HG02981 (cell line): ENCODE measurements around the gene ATRNL1.
"Not testable (repeated sequence)": the region's sequence is repeated elsewhere in the genome, so short reads cannot be mapped to it uniquely, and the experiment has no call there.

Experiments used
- ATAC-seq: cut with Tn5 transposase; IDR thresholded peaks from one replicate; pipeline ENCODE4 v1.9.1; 2021; ENCODE audit warnings: mild to moderate bottlenecking, moderate library complexity; ENCODE audit not compliant: unreplicated experiment

Gene ATRNL1

DNA sequence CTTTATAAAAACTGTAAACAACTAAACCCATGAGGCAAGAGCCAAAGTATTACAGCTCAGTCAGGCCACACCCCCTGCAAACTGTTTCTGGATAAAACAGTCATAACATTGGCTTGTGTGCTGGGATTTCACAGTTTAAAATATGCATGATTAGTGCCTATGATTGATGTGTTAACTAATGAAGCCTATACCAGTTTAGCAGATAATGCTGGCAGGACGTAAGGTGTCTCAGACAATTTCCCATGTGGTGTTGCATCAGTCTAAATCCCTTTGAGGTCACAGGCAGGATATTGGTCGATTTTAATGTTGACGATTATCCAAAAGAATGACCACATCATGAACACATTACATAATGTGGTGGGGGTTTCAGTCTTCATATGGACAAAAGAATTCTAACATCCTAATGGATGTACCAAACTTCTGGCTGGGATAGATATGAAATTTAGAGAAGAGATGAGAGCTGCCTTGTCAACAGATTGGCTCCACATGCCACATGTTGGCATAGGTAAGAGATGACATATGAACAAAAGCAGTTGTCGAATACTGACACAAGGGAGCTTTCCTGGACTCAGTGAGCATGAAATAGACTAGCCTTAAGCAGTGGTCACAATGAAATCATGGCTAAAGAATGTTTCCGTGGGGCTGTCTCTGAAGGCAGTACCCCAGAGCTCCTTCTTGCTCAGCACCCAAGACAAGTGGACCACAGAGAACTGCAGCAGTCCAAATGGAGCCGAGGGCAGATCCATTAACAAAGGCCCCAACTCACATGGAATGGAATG is 734.3 kb downstream of the ATRNL1 start:
- ATAC-seq = no peak

DNA sequence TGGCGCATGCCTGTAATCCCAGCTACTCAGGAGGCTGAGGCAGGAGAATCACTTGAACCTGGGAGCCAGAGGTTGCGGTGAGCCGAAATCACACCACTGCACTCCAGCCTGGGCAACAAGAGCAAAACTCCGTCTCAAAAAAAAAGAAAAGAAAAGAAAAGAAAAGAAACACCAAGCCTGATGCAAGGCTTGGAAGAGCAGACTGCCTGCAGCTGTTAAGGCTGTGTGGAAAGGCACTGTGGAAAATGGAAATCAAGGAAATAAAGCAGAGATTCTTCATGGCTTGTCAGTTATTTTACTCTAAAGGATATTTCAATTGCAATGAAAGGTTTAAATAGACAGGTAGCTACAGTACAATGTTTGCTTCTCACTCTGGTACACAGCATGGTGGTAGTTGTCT is 735.0 kb downstream of the ATRNL1 start:
- ATAC-seq = not testable (repeated sequence)

DNA sequence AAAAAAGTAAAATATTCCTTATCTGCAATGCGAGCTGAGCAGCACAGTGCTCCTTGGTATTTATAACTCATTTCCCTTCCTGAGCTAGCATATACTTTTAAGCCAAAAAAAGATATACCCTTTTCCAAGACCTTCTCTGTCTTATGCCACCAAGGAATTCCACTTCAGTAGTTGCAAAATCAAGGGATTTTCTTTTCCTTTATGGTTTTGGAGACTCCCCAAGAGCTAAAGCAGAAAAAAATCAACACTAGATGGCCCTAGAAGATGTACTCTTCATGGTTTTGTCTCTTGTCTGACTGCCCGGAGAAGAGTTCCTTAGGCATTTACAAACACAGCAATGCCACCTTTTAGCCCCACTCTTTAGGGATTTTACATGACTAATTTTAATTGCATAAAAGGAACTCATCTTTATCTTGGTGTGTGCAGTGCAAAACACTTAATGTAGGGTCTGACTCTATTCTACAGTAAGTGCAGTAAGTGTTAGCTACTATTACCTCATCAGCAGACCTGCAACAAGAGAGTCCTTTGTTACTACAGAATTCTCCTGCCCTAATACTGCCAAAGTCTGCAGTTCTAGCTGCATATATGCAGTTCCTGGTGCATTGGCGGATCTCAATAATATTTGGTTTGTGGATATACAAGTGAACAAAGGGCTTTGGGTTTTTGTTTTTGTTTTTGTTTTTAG is 736.5 kb downstream of the ATRNL1 start:
- no peak for ATAC-seq

DNA sequence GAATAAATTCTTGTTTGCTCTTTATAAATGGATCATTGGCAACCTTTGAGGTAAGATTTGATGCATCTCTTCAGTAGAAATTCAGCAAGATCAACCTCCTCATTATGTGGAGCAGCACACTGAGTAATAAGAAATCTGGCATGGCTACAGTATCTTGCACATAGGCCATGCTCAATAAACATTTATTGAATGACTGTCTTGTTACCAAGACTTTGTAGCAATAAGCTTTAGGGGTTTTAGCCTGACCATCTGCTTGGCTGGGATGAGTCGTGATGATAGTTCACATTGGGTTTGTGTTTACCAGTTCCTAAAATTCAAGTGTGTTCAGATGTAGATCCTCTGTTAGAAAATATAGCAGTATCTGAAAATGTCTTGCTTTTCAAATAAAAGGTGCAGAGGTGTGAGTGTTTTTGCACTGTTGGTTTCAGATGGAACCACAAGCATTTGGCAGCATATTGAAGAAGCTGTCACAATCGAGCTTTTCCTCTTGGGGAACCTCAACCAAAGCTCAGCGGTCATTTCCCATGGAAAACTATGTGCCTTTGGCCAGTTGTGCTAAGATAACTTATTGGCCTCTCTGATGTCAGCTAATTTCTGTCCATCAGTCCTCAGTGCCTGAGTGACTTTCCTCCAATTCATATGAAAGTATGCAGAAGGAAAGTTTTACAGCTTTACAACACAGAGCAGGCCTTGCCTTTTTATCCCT is 737.3 kb downstream of the ATRNL1 start:
- no peak for ATAC-seq

DNA sequence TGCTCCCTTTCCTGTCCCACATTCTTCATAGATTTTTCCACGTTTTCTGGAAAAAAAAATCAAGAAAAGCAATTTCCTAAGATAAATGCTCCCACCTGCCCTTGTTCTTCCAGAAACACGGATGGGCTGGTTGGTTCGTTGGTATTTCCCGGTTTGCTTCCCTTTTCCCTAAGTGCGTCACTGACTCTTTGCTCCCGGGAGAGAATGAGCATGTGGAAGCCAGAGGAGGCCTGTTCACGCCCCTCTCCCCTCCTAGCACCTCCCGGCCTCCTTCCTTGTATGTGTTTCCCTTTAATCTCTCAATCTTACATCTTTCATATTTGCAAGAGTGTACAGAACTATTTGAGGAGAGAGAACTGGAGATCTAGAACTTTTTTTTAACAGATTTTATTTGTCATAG is 737.9 kb downstream of the ATRNL1 start:
- ATAC-seq = no peak

DNA sequence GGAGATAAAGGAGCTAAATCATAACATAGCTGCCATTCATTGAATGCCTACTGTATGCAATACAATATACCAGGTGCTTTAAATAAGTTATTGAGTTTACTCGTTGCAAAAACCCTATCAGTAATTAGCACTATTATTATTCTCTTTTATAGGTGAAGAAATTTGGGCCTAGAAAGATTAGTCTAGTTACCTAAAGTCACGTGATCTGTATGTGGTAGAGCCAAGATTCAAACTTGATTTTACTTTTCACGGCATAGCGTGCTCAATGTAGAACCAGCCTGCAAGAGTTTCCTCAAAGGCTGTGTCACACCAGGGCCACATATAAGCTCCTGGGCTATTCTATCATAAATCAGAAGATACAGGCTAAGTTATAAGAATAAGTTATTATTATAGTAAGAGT is 740.0 kb downstream of the ATRNL1 start:
- ATAC-seq = no peak

DNA sequence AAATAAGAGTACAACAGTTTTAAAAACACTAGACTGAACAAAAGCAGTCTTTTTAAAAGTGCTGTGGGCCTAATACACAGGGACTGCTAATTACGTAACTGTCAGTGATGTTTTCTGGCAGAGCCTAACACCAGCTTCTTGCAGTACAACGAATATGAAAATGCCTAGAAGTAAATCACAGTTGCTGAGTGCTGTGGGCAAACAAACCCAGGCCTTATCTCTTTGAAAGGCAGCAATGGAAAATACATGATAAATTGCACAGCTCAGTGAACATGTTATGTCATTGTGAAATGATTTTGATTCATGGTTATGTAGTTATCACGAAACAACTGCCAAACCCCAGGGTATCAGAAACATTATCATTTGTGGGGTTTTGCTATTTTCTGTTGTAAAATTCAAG is 751.4 kb downstream of the ATRNL1 start:
- ATAC-seq = no peak

DNA sequence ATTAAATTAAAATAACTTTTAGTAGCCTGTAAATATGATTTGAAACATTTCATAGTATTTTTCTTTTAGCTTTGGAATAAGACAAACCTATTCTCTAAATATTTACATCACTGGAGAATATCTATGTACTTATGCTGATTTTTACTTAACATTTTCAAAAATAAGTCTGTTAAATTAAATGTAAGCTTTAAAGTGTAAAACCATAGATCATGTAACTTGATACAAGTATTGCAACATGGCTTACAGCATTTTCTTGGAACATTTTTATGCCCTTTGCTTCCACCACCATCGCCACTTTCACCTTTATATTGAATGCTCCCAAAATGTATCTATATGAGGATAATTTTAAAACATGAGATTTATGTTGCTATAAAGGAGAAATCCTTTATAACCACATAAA is 752.8 kb downstream of the ATRNL1 start:
- no peak for ATAC-seq

DNA sequence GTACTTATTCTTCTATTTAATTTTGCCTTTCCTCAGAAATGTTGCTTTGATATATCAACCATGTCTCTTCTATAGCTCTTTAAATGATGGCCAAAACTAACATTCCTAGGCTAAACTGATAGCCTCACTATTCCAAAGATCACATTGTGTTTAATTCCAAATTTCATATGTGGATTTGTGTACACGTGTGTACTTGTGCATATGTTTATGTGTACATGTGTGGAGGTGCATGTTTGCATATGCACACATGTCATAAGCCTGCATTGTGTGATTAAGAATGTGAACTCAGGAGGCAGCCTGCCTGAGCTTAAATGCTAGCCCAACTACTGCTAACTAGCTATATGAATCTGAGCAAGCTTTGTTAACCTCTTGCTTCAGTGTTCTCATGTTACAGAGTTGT is 753.4 kb downstream of the ATRNL1 start:
- no peak for ATAC-seq

DNA sequence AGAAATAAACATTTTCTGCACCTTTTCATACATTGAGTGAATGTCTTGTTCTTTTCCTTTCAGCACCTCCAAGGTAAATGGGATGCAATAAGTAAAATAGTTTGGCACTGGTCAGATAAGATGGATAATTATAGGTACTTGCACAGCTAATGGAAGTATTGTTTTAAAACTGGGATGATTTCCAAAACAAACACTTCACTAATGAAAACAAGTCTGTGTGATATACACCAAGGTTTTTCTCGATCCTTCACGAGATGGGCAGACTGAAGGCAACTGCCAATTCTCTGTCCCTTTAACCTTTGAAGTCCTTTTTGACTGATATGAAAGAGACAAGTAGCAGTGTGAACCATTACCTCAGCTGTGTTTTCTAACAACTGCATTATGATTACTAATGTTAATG is 756.0 kb downstream of the ATRNL1 start:
- no peak for ATAC-seq

DNA sequence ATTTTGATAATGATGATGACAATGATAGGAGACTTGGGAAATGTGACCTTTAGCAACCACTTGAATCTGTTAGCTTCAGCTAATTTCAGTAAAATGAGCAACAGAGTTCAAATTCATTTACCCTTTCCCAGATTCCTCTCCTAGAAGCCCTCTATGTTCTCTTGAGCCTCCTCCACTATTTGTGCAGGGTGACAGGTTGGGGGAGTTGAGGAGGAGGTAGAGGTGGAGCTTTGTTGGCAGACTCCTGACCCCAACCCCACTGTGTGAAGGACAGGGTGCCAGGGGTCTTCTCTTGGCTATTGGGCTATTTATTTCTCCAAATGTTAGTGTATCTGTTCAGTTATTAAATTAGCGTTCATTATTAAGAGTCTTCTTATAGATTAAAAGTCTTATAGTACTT is 757.5 kb downstream of the ATRNL1 start:
- ATAC-seq = no peak

DNA sequence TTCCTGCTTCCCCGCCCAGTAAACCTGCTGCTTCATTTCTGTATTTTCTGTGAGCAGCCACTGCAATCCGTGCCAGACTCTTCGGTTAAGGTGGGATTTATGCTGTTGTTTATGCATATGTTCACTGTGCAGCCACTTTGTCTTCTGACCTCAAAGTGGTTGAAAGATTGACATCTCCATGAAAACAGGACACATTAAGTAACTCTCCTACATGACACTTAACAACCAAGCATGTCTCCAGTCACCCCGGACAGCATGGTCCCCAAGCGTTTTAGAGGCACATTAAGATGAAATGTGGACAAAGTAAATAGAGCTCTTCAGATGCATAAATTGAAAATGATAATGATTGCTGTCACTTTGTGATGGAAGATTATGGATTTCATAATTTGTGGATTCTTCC is 758.5 kb downstream of the ATRNL1 start:
- ATAC-seq = no peak

DNA sequence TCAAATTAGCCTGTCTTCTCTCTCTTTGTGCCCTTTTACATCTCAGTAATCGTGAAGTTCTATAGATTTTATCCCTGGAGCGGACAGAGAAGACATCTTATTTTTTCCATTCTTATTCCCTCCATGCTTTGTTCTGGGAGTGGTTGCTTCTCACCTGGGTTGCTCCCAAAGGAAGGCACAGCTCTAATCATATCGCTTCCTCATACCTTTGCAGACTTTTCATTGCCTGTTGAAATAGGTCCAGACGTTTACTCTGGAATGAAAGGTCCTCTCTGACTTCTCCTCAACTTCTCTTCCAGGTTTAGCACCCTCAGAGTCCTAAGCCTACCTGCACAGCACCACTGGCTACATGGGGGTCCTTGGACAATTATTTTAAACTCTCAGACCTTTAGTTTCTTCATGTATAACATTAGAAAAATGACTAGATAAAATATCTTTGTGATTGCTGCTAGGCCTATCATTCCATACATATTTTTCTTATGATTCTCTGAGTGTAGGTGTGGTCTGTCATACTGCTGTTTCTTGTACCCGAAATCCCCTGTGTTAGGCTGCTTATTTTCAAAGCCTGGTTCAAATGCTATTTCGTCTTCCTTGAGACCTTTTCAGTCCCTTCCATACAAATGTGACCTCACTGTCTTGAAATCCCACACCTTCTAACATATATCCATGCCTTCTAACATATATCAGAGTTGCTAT is 761.7 kb downstream of the ATRNL1 start:
- ATAC-seq = no peak

DNA sequence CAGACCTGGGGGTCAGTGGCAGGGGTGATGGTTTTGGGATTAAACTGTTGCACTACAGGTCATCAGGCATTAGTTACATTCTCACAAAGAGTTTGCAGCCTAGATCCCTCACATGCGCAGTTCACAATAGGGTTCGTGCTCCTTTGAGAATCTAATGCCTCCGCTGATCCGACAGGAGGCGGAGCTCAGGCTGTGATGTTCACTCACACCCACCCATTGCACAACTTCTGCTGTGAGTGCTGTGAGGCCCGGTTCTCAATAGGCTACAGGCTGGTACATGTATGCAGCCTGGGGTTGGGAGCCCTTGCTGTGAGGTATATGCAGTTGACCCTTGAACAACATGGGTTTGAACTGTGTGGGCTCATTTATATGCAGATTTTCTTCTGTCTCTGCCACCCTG is 763.4 kb downstream of the ATRNL1 start:
- ATAC-seq = no peak

DNA sequence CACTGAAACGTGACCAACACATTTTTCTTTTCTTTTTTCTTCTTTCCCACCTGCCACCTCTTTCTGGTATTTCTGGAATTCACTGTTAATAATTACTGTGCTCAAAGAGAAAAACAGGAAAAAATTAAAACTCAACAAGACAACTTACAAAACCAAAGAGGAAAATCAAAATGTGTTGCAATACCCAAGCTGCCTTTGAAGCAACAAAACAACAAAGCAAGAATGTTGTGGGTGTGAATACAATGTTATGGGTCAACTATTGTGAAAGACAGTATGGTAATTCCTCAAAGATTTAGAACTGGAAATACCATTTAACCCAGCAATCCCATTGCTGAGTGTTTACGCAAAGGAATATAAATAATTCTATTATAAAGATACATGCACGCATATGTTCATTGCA is 764.7 kb downstream of the ATRNL1 start:
- no peak for ATAC-seq

DNA sequence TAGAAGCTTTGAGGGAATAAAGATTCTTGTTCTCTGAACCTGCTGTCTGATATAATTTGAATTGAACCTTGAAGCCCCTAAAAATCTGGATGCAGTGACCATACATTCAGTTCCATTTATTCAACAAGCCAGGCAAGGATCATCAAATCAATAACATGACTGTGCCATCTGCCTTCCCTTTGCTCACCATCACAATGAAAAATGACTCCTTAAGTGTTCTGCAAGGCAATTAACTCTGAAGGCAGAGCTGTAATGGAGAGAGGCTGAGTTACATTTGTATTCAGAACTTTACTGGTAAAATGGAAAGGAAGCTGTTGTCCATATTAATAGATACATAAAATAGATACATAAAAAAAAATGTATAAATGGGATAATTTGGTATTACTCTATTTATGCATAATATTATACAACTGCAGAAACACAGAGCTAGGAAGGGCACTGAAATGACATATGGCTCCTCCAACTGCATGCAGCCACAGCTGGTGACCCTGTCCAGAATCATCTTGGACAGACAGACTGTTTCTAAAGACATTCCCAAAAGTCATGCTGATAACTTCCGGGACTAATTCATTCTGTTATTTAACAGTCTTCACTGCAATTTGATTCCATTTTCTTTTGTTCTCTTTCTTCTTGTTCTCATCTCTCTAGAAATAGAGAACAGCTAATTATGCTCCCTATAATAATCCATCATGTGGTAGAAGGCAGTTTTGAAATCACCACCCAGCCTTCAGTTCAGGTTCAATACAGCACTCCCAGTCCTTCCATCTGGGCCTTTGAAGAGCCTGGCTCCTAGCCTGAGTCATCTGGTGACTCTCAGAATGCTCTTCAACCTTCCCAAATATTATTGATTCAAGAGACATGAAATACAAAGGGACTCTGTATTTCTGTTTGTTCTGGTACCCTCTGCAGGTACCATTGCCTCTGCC is 767.3 kb downstream of the ATRNL1 start:
- ATAC-seq = no peak

DNA sequence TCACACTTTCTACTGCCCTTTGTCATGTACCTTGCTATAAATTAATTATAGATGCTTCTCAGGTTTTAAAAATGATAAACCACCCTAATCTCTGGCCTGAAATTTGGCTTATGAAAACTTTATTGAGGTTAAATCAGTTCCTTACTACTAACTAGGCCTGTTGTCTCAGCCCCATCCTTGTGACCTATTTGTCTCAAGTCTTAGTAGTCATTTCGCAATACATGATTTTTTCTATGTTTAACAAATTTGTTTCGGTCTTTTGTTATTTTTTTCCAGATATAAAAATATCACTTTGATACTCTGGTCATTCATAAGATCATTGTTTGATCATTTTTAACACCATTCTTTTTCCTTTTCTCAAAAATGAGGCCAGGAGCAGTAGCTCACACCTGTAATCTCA is 768.3 kb downstream of the ATRNL1 start:
- no peak for ATAC-seq

DNA sequence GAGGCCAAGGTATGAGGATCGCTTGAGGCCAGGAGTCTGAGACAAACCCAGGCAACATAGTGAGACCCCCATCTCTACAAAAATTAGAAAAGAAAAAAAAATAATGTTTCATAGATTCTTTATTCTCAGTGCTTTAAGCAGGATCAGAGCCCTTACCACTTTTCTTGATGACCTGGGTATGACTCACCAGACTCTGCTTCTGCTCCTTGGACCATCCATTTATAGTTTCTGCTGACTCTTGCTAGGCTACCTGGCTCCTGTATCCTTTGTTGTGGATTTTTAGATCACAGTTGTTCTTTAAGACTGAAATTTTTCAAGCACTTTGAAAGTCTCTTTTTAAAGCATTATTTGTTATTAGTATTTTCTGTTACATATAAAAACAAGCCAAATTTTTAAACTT is 768.7 kb downstream of the ATRNL1 start:
- no peak for ATAC-seq

DNA sequence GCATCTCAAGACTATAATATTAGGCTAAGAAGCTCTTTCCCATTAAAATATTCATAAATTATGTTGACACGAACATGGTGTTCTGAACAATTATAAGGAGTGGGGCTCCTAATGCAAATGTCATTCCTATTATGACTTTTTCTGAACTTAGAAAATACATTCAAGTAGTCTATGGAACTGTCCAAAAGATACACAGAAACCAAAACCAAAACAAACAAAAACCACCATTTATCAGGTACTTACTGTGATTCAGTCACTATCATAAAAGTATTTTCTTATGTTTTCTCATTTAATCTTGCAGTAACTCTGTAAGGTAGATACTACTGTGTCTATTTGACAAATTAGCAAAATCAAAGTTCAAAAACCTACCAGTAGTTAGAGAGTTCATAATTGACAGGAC is 773.0 kb downstream of the ATRNL1 start:
- no peak for ATAC-seq

DNA sequence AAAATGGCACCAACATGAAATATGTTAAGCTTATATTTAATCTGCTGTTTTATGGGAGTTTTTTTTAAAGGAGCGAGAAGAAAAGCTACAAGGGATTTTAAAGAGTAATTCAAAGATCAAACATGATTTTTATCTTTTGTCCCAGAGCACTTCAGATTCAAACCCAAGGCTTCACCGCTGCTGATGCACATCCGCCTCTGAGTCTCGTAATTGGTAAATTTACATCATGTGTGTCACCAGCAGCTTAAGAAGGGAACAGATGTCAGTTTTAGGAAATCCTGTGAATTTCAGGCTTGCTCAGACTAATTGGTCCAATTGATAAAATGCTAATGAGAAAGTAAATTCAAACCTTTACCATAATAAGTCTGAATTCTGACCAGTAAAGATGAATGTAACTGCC is 773.5 kb downstream of the ATRNL1 start:
- ATAC-seq = no peak
